Measurements from ENCODE around the gene PFDN2.
"Not testable (repeated sequence)": the region's sequence is repeated elsewhere in the genome, so short reads cannot be mapped to it uniquely, and the experiment has no call there.

The PFDN2 gene

GRCh38 chr1:161115961-161116360 lies 1.9 kb downstream of the PFDN2 start:
- H3K4me1 ChIP-seq (ENCODE audit: control insufficient read depth, insufficient read depth, low read length); H3K27ac ChIP-seq (ENCODE audit: extremely low read depth, low read depth, low read length); H3K9me3 ChIP-seq (ENCODE audit: control insufficient read depth, insufficient read depth, low read depth, low read length); H3K4me3 ChIP-seq (ENCODE audit: low read depth, low read length): not testable (repeated sequence)
- H3K36me3 ChIP-seq (ENCODE audit: control insufficient read depth in 2 of 2, insufficient read depth in 1 of 2, low read length in 2 of 2) = peaks cover 0 to 30% of the 10 kb centered on the region in 2 experiments; a peak in 1 of 3 replicates
- CTCF ChIA-PET = interaction anchor here (1.2 kb wide), 1 partner anchor 441 kb away, joined by 7 read pairs; no protein-coding TSS in a partner anchor
- POLR2A ChIA-PET = interaction anchor here (1.5 kb wide), 1 partner anchor 19 kb away, joined by 3 read pairs; no protein-coding TSS in a partner anchor

GRCh38 chr1:161115132-161115711 lies 2.6 kb downstream of the PFDN2 start:
- Histone ChIP-seq H3K9me3 (ENCODE audit: control insufficient read depth, insufficient read depth, low read depth, low read length) (no peaks in the 10 kb centered on the region), H3K36me3 (ENCODE audit: control insufficient read depth in 2 of 2, insufficient read depth in 1 of 2, low read length in 2 of 2) (peaks cover 0 to 23% of the 10 kb centered on the region in 2 experiments; a peak in 1 of 3 replicates), H3K4me1 (ENCODE audit: control insufficient read depth, insufficient read depth, low read length) (peaks cover 9% of the 10 kb centered on the region), H3K4me3 (ENCODE audit: low read depth, low read length) (no peak overlapping the region), H3K27ac (ENCODE audit: extremely low read depth, low read depth, low read length) (no peak overlapping the region)
- ChIA-PET CTCF (interaction anchor here (1.2 kb wide), 1 partner anchor 440 kb away, joined by 7 read pairs; no protein-coding TSS in a partner anchor), POLR2A (interaction anchor here (0.7 to 1.5 kb wide), 2 partner anchors 11 to 20 kb away, joined by 3 read pairs; no protein-coding TSS in a partner anchor)
- TF ChIP-seq ZNF2 (tag by site-specific recombination; IDR thresholded peaks at IDR 0.05) (peak; percentile 47; the same call in 1 of the 2 replicates), ZNF701 (tag by site-specific recombination; IDR thresholded peaks at IDR 0.05) (no peak), ZSCAN30 (tag by site-specific recombination; IDR thresholded peaks at IDR 0.05) (no peak), OSR2 (tag by site-specific recombination; IDR thresholded peaks at IDR 0.05) (peak; percentile 43; the same call in 1 of the 2 replicates), ZNF654 (tag by site-specific recombination; IDR thresholded peaks at IDR 0.05; ENCODE audit: low read depth) (no peak), SCRT2 (tag by site-specific recombination; IDR thresholded peaks at IDR 0.05) (peak; percentile 81), ZNF558 (tag by site-specific recombination; IDR thresholded peaks at IDR 0.05) (0 out of 2 replicates have a peak, but pooled peaks have one; percentile 31), ZNF16 (tag by site-specific recombination; IDR thresholded peaks at IDR 0.05; ENCODE audit: low read depth) (no peak), IKZF3 (tag by site-specific recombination; IDR thresholded peaks at IDR 0.05) (no peak), GFI1B (tag by site-specific recombination; IDR thresholded peaks at IDR 0.05) (no peak), ZNF704 (tag by site-specific recombination; IDR thresholded peaks at IDR 0.05) (no peak), ZNF660 (tag by site-specific recombination; IDR thresholded peaks at IDR 0.05) (peak; percentile 96), PRDM1 (tag by site-specific recombination; IDR thresholded peaks at IDR 0.05) (no peak), ZBTB17 (tag by site-specific recombination; IDR thresholded peaks at IDR 0.05) (peak; percentile 94), RBAK (tag by site-specific recombination; IDR thresholded peaks at IDR 0.05) (peak; percentile 37; the same call in 1 of the 2 replicates), ZNF610 (tag by site-specific recombination; IDR thresholded peaks at IDR 0.05; ENCODE audit: borderline replicate concordance) (no peak), KLF7 (tag by site-specific recombination; IDR thresholded peaks at IDR 0.05; ENCODE audit: borderline replicate concordance) (no peak), ZNF529 (tag by site-specific recombination; IDR thresholded peaks at IDR 0.05; ENCODE audit: insufficient replicate concordance) (no peak), ZNF837 (tag by site-specific recombination; IDR thresholded peaks at IDR 0.05) (no peak)
- TF ChIP-seq, protein P1, sequence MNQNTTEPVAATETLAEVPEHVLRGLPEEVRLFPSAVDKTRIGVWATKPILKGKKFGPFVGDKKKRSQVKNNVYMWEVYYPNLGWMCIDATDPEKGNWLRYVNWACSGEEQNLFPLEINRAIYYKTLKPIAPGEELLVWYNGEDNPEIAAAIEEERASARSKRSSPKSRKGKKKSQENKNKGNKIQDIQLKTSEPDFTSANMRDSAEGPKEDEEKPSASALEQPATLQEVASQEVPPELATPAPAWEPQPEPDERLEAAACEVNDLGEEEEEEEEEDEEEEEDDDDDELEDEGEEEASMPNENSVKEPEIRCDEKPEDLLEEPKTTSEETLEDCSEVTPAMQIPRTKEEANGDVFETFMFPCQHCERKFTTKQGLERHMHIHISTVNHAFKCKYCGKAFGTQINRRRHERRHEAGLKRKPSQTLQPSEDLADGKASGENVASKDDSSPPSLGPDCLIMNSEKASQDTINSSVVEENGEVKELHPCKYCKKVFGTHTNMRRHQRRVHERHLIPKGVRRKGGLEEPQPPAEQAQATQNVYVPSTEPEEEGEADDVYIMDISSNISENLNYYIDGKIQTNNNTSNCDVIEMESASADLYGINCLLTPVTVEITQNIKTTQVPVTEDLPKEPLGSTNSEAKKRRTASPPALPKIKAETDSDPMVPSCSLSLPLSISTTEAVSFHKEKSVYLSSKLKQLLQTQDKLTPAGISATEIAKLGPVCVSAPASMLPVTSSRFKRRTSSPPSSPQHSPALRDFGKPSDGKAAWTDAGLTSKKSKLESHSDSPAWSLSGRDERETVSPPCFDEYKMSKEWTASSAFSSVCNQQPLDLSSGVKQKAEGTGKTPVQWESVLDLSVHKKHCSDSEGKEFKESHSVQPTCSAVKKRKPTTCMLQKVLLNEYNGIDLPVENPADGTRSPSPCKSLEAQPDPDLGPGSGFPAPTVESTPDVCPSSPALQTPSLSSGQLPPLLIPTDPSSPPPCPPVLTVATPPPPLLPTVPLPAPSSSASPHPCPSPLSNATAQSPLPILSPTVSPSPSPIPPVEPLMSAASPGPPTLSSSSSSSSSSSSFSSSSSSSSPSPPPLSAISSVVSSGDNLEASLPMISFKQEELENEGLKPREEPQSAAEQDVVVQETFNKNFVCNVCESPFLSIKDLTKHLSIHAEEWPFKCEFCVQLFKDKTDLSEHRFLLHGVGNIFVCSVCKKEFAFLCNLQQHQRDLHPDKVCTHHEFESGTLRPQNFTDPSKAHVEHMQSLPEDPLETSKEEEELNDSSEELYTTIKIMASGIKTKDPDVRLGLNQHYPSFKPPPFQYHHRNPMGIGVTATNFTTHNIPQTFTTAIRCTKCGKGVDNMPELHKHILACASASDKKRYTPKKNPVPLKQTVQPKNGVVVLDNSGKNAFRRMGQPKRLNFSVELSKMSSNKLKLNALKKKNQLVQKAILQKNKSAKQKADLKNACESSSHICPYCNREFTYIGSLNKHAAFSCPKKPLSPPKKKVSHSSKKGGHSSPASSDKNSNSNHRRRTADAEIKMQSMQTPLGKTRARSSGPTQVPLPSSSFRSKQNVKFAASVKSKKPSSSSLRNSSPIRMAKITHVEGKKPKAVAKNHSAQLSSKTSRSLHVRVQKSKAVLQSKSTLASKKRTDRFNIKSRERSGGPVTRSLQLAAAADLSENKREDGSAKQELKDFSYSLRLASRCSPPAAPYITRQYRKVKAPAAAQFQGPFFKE (tag by site-specific recombination; IDR thresholded peaks at IDR 0.05; ENCODE audit: borderline replicate concordance) = no peak
- TF ChIP-seq, protein P2, sequence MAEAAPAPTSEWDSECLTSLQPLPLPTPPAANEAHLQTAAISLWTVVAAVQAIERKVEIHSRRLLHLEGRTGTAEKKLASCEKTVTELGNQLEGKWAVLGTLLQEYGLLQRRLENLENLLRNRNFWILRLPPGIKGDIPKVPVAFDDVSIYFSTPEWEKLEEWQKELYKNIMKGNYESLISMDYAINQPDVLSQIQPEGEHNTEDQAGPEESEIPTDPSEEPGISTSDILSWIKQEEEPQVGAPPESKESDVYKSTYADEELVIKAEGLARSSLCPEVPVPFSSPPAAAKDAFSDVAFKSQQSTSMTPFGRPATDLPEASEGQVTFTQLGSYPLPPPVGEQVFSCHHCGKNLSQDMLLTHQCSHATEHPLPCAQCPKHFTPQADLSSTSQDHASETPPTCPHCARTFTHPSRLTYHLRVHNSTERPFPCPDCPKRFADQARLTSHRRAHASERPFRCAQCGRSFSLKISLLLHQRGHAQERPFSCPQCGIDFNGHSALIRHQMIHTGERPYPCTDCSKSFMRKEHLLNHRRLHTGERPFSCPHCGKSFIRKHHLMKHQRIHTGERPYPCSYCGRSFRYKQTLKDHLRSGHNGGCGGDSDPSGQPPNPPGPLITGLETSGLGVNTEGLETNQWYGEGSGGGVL (tag by site-specific recombination; IDR thresholded peaks at IDR 0.05) = no peak
- TF ChIP-seq, protein P3, sequence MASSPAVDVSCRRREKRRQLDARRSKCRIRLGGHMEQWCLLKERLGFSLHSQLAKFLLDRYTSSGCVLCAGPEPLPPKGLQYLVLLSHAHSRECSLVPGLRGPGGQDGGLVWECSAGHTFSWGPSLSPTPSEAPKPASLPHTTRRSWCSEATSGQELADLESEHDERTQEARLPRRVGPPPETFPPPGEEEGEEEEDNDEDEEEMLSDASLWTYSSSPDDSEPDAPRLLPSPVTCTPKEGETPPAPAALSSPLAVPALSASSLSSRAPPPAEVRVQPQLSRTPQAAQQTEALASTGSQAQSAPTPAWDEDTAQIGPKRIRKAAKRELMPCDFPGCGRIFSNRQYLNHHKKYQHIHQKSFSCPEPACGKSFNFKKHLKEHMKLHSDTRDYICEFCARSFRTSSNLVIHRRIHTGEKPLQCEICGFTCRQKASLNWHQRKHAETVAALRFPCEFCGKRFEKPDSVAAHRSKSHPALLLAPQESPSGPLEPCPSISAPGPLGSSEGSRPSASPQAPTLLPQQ (tag by site-specific recombination; IDR thresholded peaks at IDR 0.05) = peak; percentile 58; the same call in 1 of the 2 replicates
- TF ChIP-seq, protein P4, sequence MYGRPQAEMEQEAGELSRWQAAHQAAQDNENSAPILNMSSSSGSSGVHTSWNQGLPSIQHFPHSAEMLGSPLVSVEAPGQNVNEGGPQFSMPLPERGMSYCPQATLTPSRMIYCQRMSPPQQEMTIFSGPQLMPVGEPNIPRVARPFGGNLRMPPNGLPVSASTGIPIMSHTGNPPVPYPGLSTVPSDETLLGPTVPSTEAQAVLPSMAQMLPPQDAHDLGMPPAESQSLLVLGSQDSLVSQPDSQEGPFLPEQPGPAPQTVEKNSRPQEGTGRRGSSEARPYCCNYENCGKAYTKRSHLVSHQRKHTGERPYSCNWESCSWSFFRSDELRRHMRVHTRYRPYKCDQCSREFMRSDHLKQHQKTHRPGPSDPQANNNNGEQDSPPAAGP (tag by site-specific recombination; IDR thresholded peaks at IDR 0.05) = peak; percentile 91

Data from HEK293 (cell line).